Loucy (cell line): ENCODE measurements around the gene CD300A.
"Not testable (repeated sequence)": the region's sequence is repeated elsewhere in the genome, so short reads cannot be mapped to it uniquely, and the experiment has no call there.

Experiments used
- H2AFZ ChIP-seq: fragments of 200-600 bp; sonication (generic); 2 replicates; pipeline ENCODE4 v1.6.0; 2016; ENCODE audit warnings: antibody characterized with exemption, mild to moderate bottlenecking, low read length, moderate library complexity
- H3F3A ChIP-seq: fragments of 200-600 bp; 2 replicates; pipeline ENCODE4 v1.6.0; 2016; ENCODE audit warnings: antibody characterized with exemption, low read depth, mild to moderate bottlenecking
- H3K27me3 ChIP-seq: fragments of 200-600 bp; sonication (generic); 2 replicates; pipeline ENCODE4 v1.6.1; 2014; ENCODE audit warnings: low read length, mild to moderate bottlenecking; ENCODE audit not compliant: insufficient read depth, poor library complexity, severe bottlenecking
- H3K36me3 ChIP-seq: fragments of 200-600 bp; sonication (generic); 2 replicates; pipeline ENCODE4 v1.6.1; 2016; ENCODE audit warnings: low read length; ENCODE audit not compliant: insufficient read depth
- H3K4me1 ChIP-seq: fragments of 200-600 bp; sonication (generic); 2 replicates; pipeline ENCODE4 v1.5.1; 2014; ENCODE audit warnings: low read length, mild to moderate bottlenecking; ENCODE audit not compliant: insufficient read depth, poor library complexity, severe bottlenecking
- H3K4me2 ChIP-seq: fragments of 200-600 bp; sonication (generic); 2 replicates; pipeline ENCODE4 v1.6.0; 2014; ENCODE audit warnings: antibody characterized with exemption, low read length, low read depth, mild to moderate bottlenecking; ENCODE audit not compliant: poor library complexity, severe bottlenecking
- H3K4me3 ChIP-seq: fragments of 200-600 bp; sonication (generic); 2 replicates; pipeline ENCODE4 v1.5.1; 2014; ENCODE audit warnings: low read length, mild to moderate bottlenecking, mixed read lengths; ENCODE audit not compliant: poor library complexity, severe bottlenecking
- H3K79me2 ChIP-seq: fragments of 200-600 bp; sonication (generic); 2 replicates; pipeline ENCODE4 v1.6.1; 2014; ENCODE audit warnings: low read length; ENCODE audit not compliant: insufficient read depth
- H3K9ac ChIP-seq: fragments of 200-600 bp; sonication (generic); 2 replicates; pipeline ENCODE4 v1.6.0; 2014; ENCODE audit warnings: mild to moderate bottlenecking, low read depth, low read length, moderate library complexity; ENCODE audit not compliant: poor library complexity, severe bottlenecking
- H3K9me2 ChIP-seq: fragments of 200-600 bp; sonication (generic); replicated peaks from 2 replicates; pipeline ENCODE4 v1.6.1; 2016; ENCODE audit warnings: low read depth, low read length, mixed read lengths
- H3K9me3 ChIP-seq: fragments of 200-600 bp; sonication (generic); 2 replicates; pipeline ENCODE4 v1.6.1; 2014; ENCODE audit warnings: mild to moderate bottlenecking, antibody characterized with exemption, low read length, low read depth; ENCODE audit not compliant: insufficient read depth
- H4K20me1 ChIP-seq: fragments of 200-600 bp; sonication (generic); 2 replicates; pipeline ENCODE4 v1.6.0; 2014; ENCODE audit warnings: antibody characterized with exemption, low read length, mild to moderate bottlenecking; ENCODE audit not compliant: insufficient read depth, poor library complexity, severe bottlenecking
- EZH2phosphoT487 ChIP-seq: fragments of 200-600 bp; IDR thresholded peaks from 2 replicates; pipeline ENCODE4 v1.6.1; 2018; ENCODE audit warnings: antibody characterized with exemption, mild to moderate bottlenecking, moderate library complexity, borderline replicate concordance
- TF ChIP-seq, protein P1 (sequence below): fragments of 200-600 bp; sonication (generic); conservative IDR thresholded peaks from 2 replicates; pipeline ENCODE4 v1.5.1; 2014; ENCODE audit warnings: mild to moderate bottlenecking, antibody characterized with exemption, low read length

CD300A gene

GRCh38 chr17:74515941-74516340, 49.5 kb downstream of the CD300A start:
- Histone ChIP-seq H2AFZ (no peak overlapping the region), H3K4me3 (no peak overlapping the region), H3K27me3 (no peaks in the 10 kb centered on the region), H3K4me1 (no peaks in the 10 kb centered on the region), H3K36me3 (no peaks in the 10 kb centered on the region), H3K9me3 (peaks cover 3% of the 10 kb centered on the region; the same call in 1 of the 2 replicates), H3K9me2 (no peaks in the 10 kb centered on the region), H3K79me2 (no peaks in the 10 kb centered on the region), H3K4me2 (no peak overlapping the region), H3K9ac (no peak overlapping the region), H4K20me1 (no peaks in the 10 kb centered on the region), H3F3A (no peaks in the 10 kb centered on the region)
- TF ChIP-seq EZH2phosphoT487 = no peak
- TF ChIP-seq, protein P1, sequence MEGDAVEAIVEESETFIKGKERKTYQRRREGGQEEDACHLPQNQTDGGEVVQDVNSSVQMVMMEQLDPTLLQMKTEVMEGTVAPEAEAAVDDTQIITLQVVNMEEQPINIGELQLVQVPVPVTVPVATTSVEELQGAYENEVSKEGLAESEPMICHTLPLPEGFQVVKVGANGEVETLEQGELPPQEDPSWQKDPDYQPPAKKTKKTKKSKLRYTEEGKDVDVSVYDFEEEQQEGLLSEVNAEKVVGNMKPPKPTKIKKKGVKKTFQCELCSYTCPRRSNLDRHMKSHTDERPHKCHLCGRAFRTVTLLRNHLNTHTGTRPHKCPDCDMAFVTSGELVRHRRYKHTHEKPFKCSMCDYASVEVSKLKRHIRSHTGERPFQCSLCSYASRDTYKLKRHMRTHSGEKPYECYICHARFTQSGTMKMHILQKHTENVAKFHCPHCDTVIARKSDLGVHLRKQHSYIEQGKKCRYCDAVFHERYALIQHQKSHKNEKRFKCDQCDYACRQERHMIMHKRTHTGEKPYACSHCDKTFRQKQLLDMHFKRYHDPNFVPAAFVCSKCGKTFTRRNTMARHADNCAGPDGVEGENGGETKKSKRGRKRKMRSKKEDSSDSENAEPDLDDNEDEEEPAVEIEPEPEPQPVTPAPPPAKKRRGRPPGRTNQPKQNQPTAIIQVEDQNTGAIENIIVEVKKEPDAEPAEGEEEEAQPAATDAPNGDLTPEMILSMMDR = no peak

DNA sequence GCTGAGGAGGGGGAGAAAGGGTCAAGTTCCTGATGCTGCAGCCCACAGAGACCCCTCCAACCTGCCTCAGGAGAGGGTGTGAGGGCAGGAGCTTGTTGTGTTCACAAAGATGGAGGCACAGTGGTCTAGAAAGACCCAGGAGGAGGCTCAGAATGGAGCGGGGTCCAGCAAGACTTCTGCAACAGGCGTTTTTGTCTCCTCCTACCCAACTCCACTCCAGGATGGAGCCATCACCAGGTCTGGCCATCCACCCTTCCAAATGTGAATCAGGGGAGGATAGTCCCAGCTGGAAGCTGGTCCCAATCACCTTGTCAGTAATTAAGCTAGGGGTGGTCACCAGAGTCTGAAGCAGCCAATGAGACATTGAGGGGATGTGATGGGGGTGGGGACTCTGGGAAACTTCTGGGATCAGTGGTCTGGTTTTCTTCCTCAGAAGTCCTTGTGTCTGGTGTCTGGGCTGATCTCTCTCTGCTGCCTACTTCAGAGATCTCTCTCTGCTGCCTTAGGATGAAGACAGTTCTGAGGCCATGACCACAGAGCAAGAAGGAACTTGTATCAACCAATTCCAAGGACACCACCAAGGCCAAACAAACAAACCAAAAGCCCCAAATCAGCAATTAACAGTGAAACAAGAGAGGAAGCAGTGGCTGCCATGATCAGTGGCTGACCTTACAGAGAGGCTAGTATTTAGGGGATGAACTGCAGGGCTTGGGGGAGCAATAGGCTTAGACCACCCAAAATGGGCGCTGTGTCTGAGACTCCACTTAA, 50.3 kb downstream of the CD300A start:
- H4K20me1 ChIP-seq = no peaks in the 10 kb centered on the region
- H3K27me3 ChIP-seq = no peaks in the 10 kb centered on the region
- H3K4me2 ChIP-seq = no peak overlapping the region
- no peak overlapping the region for H3K9ac ChIP-seq
- peaks cover 3% of the 10 kb centered on the region; the same call in 1 of the 2 replicates for H3K9me3 ChIP-seq
- H2AFZ ChIP-seq = no peak overlapping the region
- H3K4me1 ChIP-seq = no peaks in the 10 kb centered on the region
- no peak overlapping the region for H3K4me3 ChIP-seq
- TF ChIP-seq EZH2phosphoT487 = no peak
- TF ChIP-seq, protein P1 = no peak
- no peaks in the 10 kb centered on the region for H3K79me2 ChIP-seq
- no peaks in the 10 kb centered on the region for H3F3A ChIP-seq
- H3K36me3 ChIP-seq = no peaks in the 10 kb centered on the region
- H3K9me2 ChIP-seq = no peaks in the 10 kb centered on the region

GRCh38 chr17:74518413-74518981, 52.1 kb downstream of the CD300A start:
- not testable (repeated sequence) for H3K4me3 ChIP-seq, H4K20me1 ChIP-seq, H3K4me1 ChIP-seq, H3K27me3 ChIP-seq, H3K36me3 ChIP-seq, H3K9me3 ChIP-seq, H3K9ac ChIP-seq, H2AFZ ChIP-seq, H3K4me2 ChIP-seq, H3K79me2 ChIP-seq, H3F3A ChIP-seq, H3K9me2 ChIP-seq

GRCh38 chr17:74520016-74520434, 53.6 kb downstream of the CD300A start:
- Histone ChIP-seq H3K9me2 (no peaks in the 10 kb centered on the region), H3K36me3 (no peaks in the 10 kb centered on the region), H3K9ac (no peak overlapping the region), H3K4me1 (no peaks in the 10 kb centered on the region), H3K79me2 (no peaks in the 10 kb centered on the region), H4K20me1 (no peaks in the 10 kb centered on the region), H3K4me3 (no peak overlapping the region), H3K9me3 (no peaks in the 10 kb centered on the region), H3F3A (no peaks in the 10 kb centered on the region), H2AFZ (no peak overlapping the region), H3K27me3 (no peaks in the 10 kb centered on the region), H3K4me2 (no peak overlapping the region)
- no peak for TF ChIP-seq EZH2phosphoT487
- TF ChIP-seq, protein P1 = no peak
